DND-41 (cell line): ENCODE data around the gene DIO1.
A peak's percentile ranks its signal among the peaks of the same experiment; 100 is the strongest.
"Not testable (repeated sequence)": the region's sequence is repeated elsewhere in the genome, so short reads cannot be mapped to it uniquely, and the experiment has no call there.

Experiments
- ATAC-seq: fragments of 200-7000 bp; cut with Tn5 transposase; 3 replicates; pipeline ENCODE4 v1.9.1; 2021; ENCODE audit warnings: low read depth; ENCODE audit not compliant: insufficient read depth
- DNase-seq: peaks from one replicate; pipeline ENCODE4 v3.0.0-alpha.2; 2020
- H2AFZ ChIP-seq: 2 replicates; pipeline ENCODE4 v1.6.0; 2012; ENCODE audit warnings: low read depth, low read length
- H3K27ac ChIP-seq: 2 replicates; pipeline ENCODE4 v1.5.1; 2012; ENCODE audit warnings: low read length, inconsistent platforms
- H3K27me3 ChIP-seq: fragments of 200-600 bp; sonication (generic); 2 replicates; pipeline ENCODE4 v1.6.0; 2012; ENCODE audit warnings: low read length, mild to moderate bottlenecking, inconsistent platforms; ENCODE audit not compliant: insufficient read depth, poor library complexity
- H3K36me3 ChIP-seq: 2 replicates; pipeline ENCODE4 v1.5.1; 2012; ENCODE audit warnings: low read length, inconsistent platforms; ENCODE audit not compliant: insufficient read depth
- H3K4me1 ChIP-seq: 2 replicates; pipeline ENCODE4 v1.5.1; 2012; ENCODE audit warnings: mild to moderate bottlenecking, low read length; ENCODE audit not compliant: insufficient read depth
- H3K4me2 ChIP-seq: 2 replicates; pipeline ENCODE4 v1.6.0; 2012; ENCODE audit warnings: mild to moderate bottlenecking, moderate library complexity, low read length, inconsistent platforms; ENCODE audit not compliant: insufficient read depth
- H3K4me3 ChIP-seq, 2 experiments: fragments of 200-600 bp in 1 of 2; shearing (Covaris generic) in 1 of 2; 2 replicates each; pipeline ENCODE4 v1.5.1; 2012 to 2016; ENCODE audit warnings: inconsistent platforms in 2 of 2, low read length in 2 of 2, mild to moderate bottlenecking in 2 of 2, low read depth in 1 of 2, moderate library complexity in 1 of 2
- H3K79me2 ChIP-seq: 2 replicates; pipeline ENCODE4 v1.6.0; 2012; ENCODE audit warnings: low read length, inconsistent platforms; ENCODE audit not compliant: insufficient read depth
- H3K9ac ChIP-seq: 2 replicates; pipeline ENCODE4 v1.6.0; 2012; ENCODE audit warnings: low read depth, mild to moderate bottlenecking, inconsistent platforms, low read length, moderate library complexity
- H3K9me3 ChIP-seq: 2 replicates; pipeline ENCODE4 v1.5.1; 2012; ENCODE audit warnings: low read length, moderate library complexity, mild to moderate bottlenecking, inconsistent platforms; ENCODE audit not compliant: insufficient read depth, severe bottlenecking
- H4K20me1 ChIP-seq: 2 replicates; pipeline ENCODE4 v1.6.0; 2012; ENCODE audit warnings: low read length; ENCODE audit not compliant: insufficient read depth
- CTCF ChIP-seq: IDR thresholded peaks from 2 replicates; pipeline ENCODE4 v1.5.1; 2012; ENCODE audit warnings: borderline replicate concordance, low read length, moderate library complexity, mild to moderate bottlenecking; ENCODE audit not compliant: poor library complexity, severe bottlenecking; ENCODE audit errors: extremely low read depth
- EZH2 ChIP-seq: IDR thresholded peaks from 3 replicates; pipeline ENCODE4 v1.6.1; 2012; ENCODE audit warnings: borderline replicate concordance, low read depth, mild to moderate bottlenecking, moderate library complexity, low read length, inconsistent platforms; ENCODE audit not compliant: severe bottlenecking

Gene DIO1

DNA sequence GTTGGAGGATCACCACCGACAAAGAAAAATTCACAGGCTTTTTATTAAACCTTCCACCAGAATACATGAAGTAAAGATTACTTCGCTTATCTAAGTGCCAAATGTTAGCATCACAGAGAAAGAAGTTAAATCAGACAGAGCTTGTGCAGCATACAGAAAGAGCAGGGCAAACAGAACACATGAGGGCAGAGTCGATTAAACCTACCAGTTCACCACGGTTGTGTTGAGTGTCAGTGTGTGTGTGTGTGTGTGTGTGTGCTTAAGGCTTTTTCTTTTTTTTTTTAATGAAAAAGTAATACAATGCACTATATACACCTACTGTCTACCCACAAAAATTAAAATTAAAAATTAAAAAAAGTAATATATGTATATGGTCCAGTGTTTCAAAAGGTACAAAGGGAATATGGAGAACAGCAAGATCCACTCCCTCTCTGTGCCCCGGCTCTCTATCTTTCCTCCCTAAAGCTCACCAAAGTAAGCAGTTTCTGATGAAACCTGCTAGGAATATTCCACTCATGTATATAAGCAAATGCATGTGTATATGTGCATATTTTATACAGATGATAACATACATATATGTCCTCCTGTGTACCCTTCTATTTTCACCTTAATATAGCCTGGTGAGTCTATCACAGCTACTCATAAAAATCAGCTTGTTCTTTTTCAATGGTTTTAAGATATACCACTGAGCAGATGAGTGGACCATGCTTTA lies 22.1 kb upstream of the DIO1 start:
- H3K27me3 ChIP-seq = no peaks in the 10 kb centered on the region
- TF ChIP-seq CTCF (no peak), EZH2 (no peak)
- no peak overlapping the region for H3K9ac ChIP-seq
- no peak overlapping the region for H3K4me2 ChIP-seq
- DNase-seq = no peak
- H3K36me3 ChIP-seq = peaks cover 31% of the 10 kb centered on the region
- no peaks in the 10 kb centered on the region for H3K9me3 ChIP-seq
- H3K4me3 ChIP-seq = no peak overlapping the region
- no peaks in the 10 kb centered on the region for H3K4me1 ChIP-seq
- no peaks in the 10 kb centered on the region for H4K20me1 ChIP-seq
- no peaks in the 10 kb centered on the region for H3K79me2 ChIP-seq
- H2AFZ ChIP-seq = no peak overlapping the region
- no peak for ATAC-seq
- no peak overlapping the region for H3K27ac ChIP-seq

DNA sequence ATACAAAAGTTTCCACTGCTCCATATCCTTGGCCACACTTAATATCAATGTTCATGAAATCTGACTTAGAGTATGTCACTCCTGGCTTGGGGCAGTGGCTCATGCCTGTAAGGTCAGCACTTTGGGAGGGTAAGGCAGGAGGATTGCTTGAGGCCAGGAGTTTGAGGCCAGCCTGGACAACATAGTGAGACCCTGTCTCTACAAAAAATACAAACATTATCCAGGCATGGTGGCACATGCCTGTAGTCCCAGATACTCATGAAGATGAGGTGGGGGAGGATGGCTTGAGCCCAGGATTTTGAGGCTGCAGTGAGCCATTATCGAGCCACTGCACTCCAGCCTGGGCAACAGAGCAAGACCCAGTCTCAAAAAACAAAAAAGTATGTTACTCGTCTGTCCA lies 18.8 kb upstream of the DIO1 start:
- DNase-seq, H3K4me2 ChIP-seq, H3K4me3 ChIP-seq, H4K20me1 ChIP-seq, ATAC-seq, H3K9ac ChIP-seq, H2AFZ ChIP-seq, H3K9me3 ChIP-seq, H3K27me3 ChIP-seq, H3K4me1 ChIP-seq, H3K79me2 ChIP-seq, H3K27ac ChIP-seq: not testable (repeated sequence)
- peaks cover 27% of the 10 kb centered on the region for H3K36me3 ChIP-seq

DNA sequence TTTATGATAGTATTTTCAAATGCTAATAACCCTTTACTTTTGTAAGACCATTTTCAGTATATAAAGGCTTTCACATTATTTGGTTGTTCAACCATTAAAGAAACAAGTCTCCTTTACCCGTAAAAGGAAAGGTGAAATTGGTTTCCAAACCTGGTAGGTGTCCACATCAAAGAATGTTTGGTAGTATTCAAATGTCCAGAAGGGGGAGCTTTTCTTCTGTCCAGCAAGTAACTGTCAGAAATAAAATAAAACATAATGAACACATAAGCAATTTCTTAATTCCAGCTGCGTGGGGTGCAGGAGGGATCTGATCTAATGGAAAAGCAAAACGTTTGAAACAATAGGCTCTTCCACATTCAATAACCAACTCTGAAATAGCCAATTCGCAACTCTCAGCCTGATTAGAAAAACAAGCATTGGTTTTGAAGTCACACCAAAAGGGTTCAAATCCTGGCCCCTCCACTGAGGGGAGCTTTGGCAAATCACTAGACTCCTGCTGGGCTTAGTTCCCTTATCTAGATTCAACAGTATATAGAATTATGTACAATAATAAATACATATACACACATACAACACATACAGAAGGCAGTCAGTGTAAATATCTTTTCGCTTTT lies 15.4 kb upstream of the DIO1 start:
- H3K27me3 ChIP-seq = no peaks in the 10 kb centered on the region
- peaks cover 25% of the 10 kb centered on the region for H3K36me3 ChIP-seq
- no peak overlapping the region for H3K4me2 ChIP-seq
- no peak for DNase-seq
- no peak overlapping the region for H2AFZ ChIP-seq
- no peak overlapping the region for H3K9ac ChIP-seq
- no peaks in the 10 kb centered on the region for H3K4me1 ChIP-seq
- H3K79me2 ChIP-seq = no peaks in the 10 kb centered on the region
- H4K20me1 ChIP-seq = no peaks in the 10 kb centered on the region
- H3K4me3 ChIP-seq = no peak overlapping the region
- H3K27ac ChIP-seq = no peak overlapping the region
- TF ChIP-seq CTCF (peak; percentile 59), EZH2 (no peak)
- ATAC-seq = no peak
- H3K9me3 ChIP-seq = no peaks in the 10 kb centered on the region

DNA sequence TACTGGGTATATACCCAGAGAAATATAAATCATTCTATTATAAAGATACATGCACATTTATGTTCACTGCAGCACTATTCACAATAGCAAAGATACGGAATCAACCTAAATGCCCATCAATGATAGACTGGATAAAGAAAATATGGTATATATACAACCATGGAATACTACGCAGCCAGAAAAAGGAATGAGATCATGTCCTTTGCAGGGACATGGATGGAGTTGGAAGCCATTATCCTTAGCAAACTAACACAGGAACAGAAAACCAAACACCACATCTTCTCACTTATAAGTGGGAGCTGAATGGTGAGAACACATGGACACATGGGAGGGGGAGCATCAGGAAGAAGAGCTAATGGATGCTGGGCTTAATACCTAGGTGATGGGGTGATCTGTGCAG lies 12.1 kb upstream of the DIO1 start:
- not testable (repeated sequence) for H3K9me3 ChIP-seq, H3K79me2 ChIP-seq, H3K4me3 ChIP-seq, H3K27me3 ChIP-seq, ATAC-seq, H2AFZ ChIP-seq, H3K27ac ChIP-seq, H3K4me1 ChIP-seq, DNase-seq, H4K20me1 ChIP-seq, H3K9ac ChIP-seq, H3K4me2 ChIP-seq
- H3K36me3 ChIP-seq = peaks cover 24% of the 10 kb centered on the region

GRCh38 chr1:53883600-53883999 lies 10.4 kb upstream of the DIO1 start:
- not testable (repeated sequence) for DNase-seq, H4K20me1 ChIP-seq, H3K9me3 ChIP-seq, H3K27ac ChIP-seq, H3K27me3 ChIP-seq, H2AFZ ChIP-seq, H3K4me1 ChIP-seq, H3K4me3 ChIP-seq, H3K79me2 ChIP-seq, H3K9ac ChIP-seq, H3K4me2 ChIP-seq, ATAC-seq
- H3K36me3 ChIP-seq = peaks cover 13% of the 10 kb centered on the region
